PFSK-1 (cell line): ENCODE results near the gene WDR37.

Source experiments
- POLR2AphosphoS5 ChIP-seq: IDR thresholded peaks from 2 replicates; pipeline ENCODE4 v1.6.1; 2012; ENCODE audit warnings: low read depth, mild to moderate bottlenecking, control low read depth, low read length, moderate library complexity
- REST ChIP-seq, 2 experiments: IDR thresholded peaks; 2 replicates each; pipeline versions ENCODE4 v1.6.1 to v1.8.0; 2011 to 2012; ENCODE audit warnings: low read depth in 2 of 2, low read length in 2 of 2, control low read depth in 1 of 2, inconsistent platforms in 1 of 2, mild to moderate bottlenecking in 1 of 2, moderate library complexity in 1 of 2; ENCODE audit not compliant: insufficient read depth in 1 of 2
- SIN3A ChIP-seq: IDR thresholded peaks from 2 replicates; pipeline ENCODE4 v1.6.1; 2012; ENCODE audit warnings: mild to moderate bottlenecking, low read length, moderate library complexity, borderline replicate concordance; ENCODE audit not compliant: insufficient read depth

GRCh38 chr10:1136268-1136667 lies 80.1 kb downstream of the WDR37 start:
- TF ChIP-seq POLR2AphosphoS5 (no peak), REST (IDR thresholded peaks at IDR 0.05; ENCODE audit: insufficient read depth in 1 of 2, low read depth in 2 of 2, low read length in 2 of 2) (no peak), SIN3A (no peak)
